Activated CD8-positive, alpha-beta memory T cell treated with anti-CD3 and anti-CD28 coated beads, Interleukin-2, amount 10 ng/mL, durations not matched to agents 7 days and 5 days (primary cell): Measurements from ENCODE around the gene KDM6A. TPM values are rescaled to one million over a fixed set of nuclear protein-coding genes. Genes with fewer than 3 reads are reported as not detected.
A peak's percentile ranks its signal among the peaks of the same experiment; 100 is the strongest.
"Not testable (repeated sequence)": the region's sequence is repeated elsewhere in the genome, so short reads cannot be mapped to it uniquely, and the experiment has no call there.

Experiments used
- ATAC-seq: fragments of 150-1000 bp; cut with Tn5 transposase; one replicate; pipeline ENCODE4 v1.10.0; 2021; ENCODE audit warnings: moderate library complexity
- CTCF ChIA-PET: fragments of 350-600 bp; sonication (Branson Sonifier 250); formaldehyde crosslinking; loops from one replicate; lab custom pipeline; 2021; ENCODE audit warnings: antibody characterized with exemption; lab: Charles Lee
- DNase-seq: peaks from one replicate; pipeline ENCODE4 v3.0.0-alpha.2; 2020
- H3K27ac Mint-ChIP-seq: one replicate; pipeline ENCODE4 v1.8.0; 2021; ENCODE audit warnings: mild to moderate bottlenecking, mixed read lengths
- H3K27me3 Mint-ChIP-seq: one replicate; pipeline ENCODE4 v1.8.0; 2021; ENCODE audit warnings: mixed read lengths
- H3K36me3 Mint-ChIP-seq: one replicate; pipeline ENCODE4 v1.8.0; 2021; ENCODE audit warnings: mild to moderate bottlenecking, mixed read lengths
- H3K4me1 Mint-ChIP-seq: one replicate; pipeline ENCODE4 v1.8.0; 2021; ENCODE audit warnings: mixed read lengths
- H3K4me3 Mint-ChIP-seq: one replicate; pipeline ENCODE4 v1.8.0; 2021; ENCODE audit warnings: mild to moderate bottlenecking, moderate library complexity, mixed read lengths
- H3K9me3 Mint-ChIP-seq: one replicate; pipeline ENCODE4 v1.8.0; 2022; ENCODE audit warnings: low read depth, mixed read lengths
- total RNA-seq, 2 experiments: library from RNA; stranded (reverse); gene quantifications; one replicate each; pipeline ENCODE4 v1.2.3, GENCODE V29; 2021

KDM6A gene
- total RNA-seq, 2 experiments from 2014 or later: 25.9 to 33.7 TPM

- ATAC-seq: peak; percentile 90
- Mint-ChIP-seq H3K27me3 (no peaks in the 10 kb centered on the region), H3K4me3 (peak overlapping the region; percentile 67), H3K36me3 (peaks cover 22% of the 10 kb centered on the region), H3K9me3 (no peaks in the 10 kb centered on the region), H3K27ac (peak overlapping the region; percentile 98), H3K4me1 (peaks cover 39% of the 10 kb centered on the region)
- CTCF ChIA-PET: interaction anchor here (1.0 kb wide), 1 partner anchor 8 kb away, joined by 3 read pairs; no protein-coding TSS in a partner anchor
- DNase-seq: peak; percentile 44
These were observed 204.9 kb downstream of the KDM6A start for GRCh38 chrX:45077748-45078424.

- peak; percentile 53 for ATAC-seq
- Mint-ChIP-seq H3K4me3 (no peak overlapping the region), H3K4me1 (peaks cover 13% of the 10 kb centered on the region), H3K27me3 (no peaks in the 10 kb centered on the region), H3K27ac (peak overlapping the region; percentile 62), H3K9me3 (no peaks in the 10 kb centered on the region), H3K36me3 (peaks cover 30% of the 10 kb centered on the region)
- no peak for DNase-seq
- CTCF ChIA-PET: no interaction called here
These were observed 210.3 kb downstream of the KDM6A start for GRCh38 chrX:45083314-45083713.

- no peak for ATAC-seq
- H3K27me3 Mint-ChIP-seq: no peaks in the 10 kb centered on the region
- CTCF ChIA-PET: interaction anchor here (1.0 kb wide), 1 partner anchor 28 kb away, joined by 3 read pairs; no protein-coding TSS in a partner anchor
These were observed 237.5 kb downstream of the KDM6A start for GRCh38 chrX:45110494-45110893.

GRCh38 chrX:45126158-45126557 lies 253.2 kb downstream of the KDM6A start:
- Mint-ChIP-seq H3K9me3 (peaks cover 4% of the 10 kb centered on the region), H3K36me3 (no peaks in the 10 kb centered on the region), H3K27ac (no peak overlapping the region), H3K4me1 (no peaks in the 10 kb centered on the region), H3K27me3 (peaks cover 12% of the 10 kb centered on the region), H3K4me3 (no peak overlapping the region)
- no peak for DNase-seq
- CTCF ChIA-PET: no interaction called here
- no peak for ATAC-seq

More at GRCh38 chrX:45110494-45110893, 237.5 kb downstream of the KDM6A start:
- Mint-ChIP-seq H3K36me3 (peaks cover 29% of the 10 kb centered on the region), H3K4me1 (no peaks in the 10 kb centered on the region), H3K9me3 (no peaks in the 10 kb centered on the region), H3K4me3 (no peak overlapping the region), H3K27ac (no peak overlapping the region)
- no peak for DNase-seq

GRCh38 chrX:45128896-45129454 lies 256.0 kb downstream of the KDM6A start:
- Mint-ChIP-seq H3K4me1 (no peaks in the 10 kb centered on the region), H3K4me3 (no peak overlapping the region), H3K27ac (no peak overlapping the region), H3K27me3 (peaks cover 2% of the 10 kb centered on the region), H3K36me3 (no peaks in the 10 kb centered on the region), H3K9me3 (peaks cover 4% of the 10 kb centered on the region)
- CTCF ChIA-PET: no interaction called here
- DNase-seq (no peak), ATAC-seq (no peak)

- Mint-ChIP-seq H3K27me3 (no peaks in the 10 kb centered on the region), H3K4me3 (no peak overlapping the region), H3K9me3 (peaks cover 4% of the 10 kb centered on the region), H3K36me3 (no peaks in the 10 kb centered on the region), H3K4me1 (no peaks in the 10 kb centered on the region), H3K27ac (no peak overlapping the region)
- DNase-seq (no peak), ATAC-seq (no peak)
- CTCF ChIA-PET: no interaction called here
These were observed 260.5 kb downstream of the KDM6A start for GRCh38 chrX:45133465-45133864.

GRCh38 chrX:45134315-45134731 lies 261.3 kb downstream of the KDM6A start:
- DNase-seq (no peak), ATAC-seq (no peak)
- Mint-ChIP-seq H3K4me3 (no peak overlapping the region), H3K27ac (no peak overlapping the region), H3K36me3 (no peaks in the 10 kb centered on the region), H3K27me3 (no peaks in the 10 kb centered on the region), H3K4me1 (no peaks in the 10 kb centered on the region), H3K9me3 (peaks cover 4% of the 10 kb centered on the region)
- CTCF ChIA-PET: no interaction called here

- Mint-ChIP-seq H3K4me1 (no peaks in the 10 kb centered on the region), H3K36me3 (no peaks in the 10 kb centered on the region), H3K27me3 (no peaks in the 10 kb centered on the region), H3K27ac (no peak overlapping the region), H3K4me3 (no peak overlapping the region), H3K9me3 (peaks cover 4% of the 10 kb centered on the region)
- CTCF ChIA-PET: no interaction called here
- DNase-seq (no peak), ATAC-seq (no peak)
These were observed 261.8 kb downstream of the KDM6A start for GRCh38 chrX:45134775-45135174.

- CTCF ChIA-PET, H3K4me1 Mint-ChIP-seq, H3K36me3 Mint-ChIP-seq, H3K27ac Mint-ChIP-seq, H3K9me3 Mint-ChIP-seq, H3K4me3 Mint-ChIP-seq, H3K27me3 Mint-ChIP-seq, DNase-seq, ATAC-seq: not testable (repeated sequence)
These were observed 262.5 kb downstream of the KDM6A start for GRCh38 chrX:45135391-45136075.

GRCh38 chrX:45137531-45137930 lies 264.5 kb downstream of the KDM6A start:
- CTCF ChIA-PET: interaction anchor here (0.5 kb wide), 1 partner anchor 244 kb away, joined by 3 read pairs; no protein-coding TSS in a partner anchor
- Mint-ChIP-seq H3K27ac (no peak overlapping the region), H3K36me3 (no peaks in the 10 kb centered on the region), H3K4me1 (no peaks in the 10 kb centered on the region), H3K27me3 (no peaks in the 10 kb centered on the region), H3K9me3 (no peaks in the 10 kb centered on the region), H3K4me3 (no peak overlapping the region)
- DNase-seq: no peak
- ATAC-seq: no peak

- Mint-ChIP-seq H3K4me3 (no peak overlapping the region), H3K9me3 (no peaks in the 10 kb centered on the region), H3K27me3 (no peaks in the 10 kb centered on the region), H3K4me1 (no peaks in the 10 kb centered on the region), H3K36me3 (no peaks in the 10 kb centered on the region), H3K27ac (no peak overlapping the region)
- ATAC-seq (peak; percentile 27), DNase-seq (no peak)
- CTCF ChIA-PET: interaction anchor here (1.2 kb wide), 1 partner anchor 28 kb away, joined by 3 read pairs; no protein-coding TSS in a partner anchor
These were observed 265.5 kb downstream of the KDM6A start for GRCh38 chrX:45138525-45138924.

- Mint-ChIP-seq H3K4me1 (no peaks in the 10 kb centered on the region), H3K27me3 (no peaks in the 10 kb centered on the region), H3K4me3 (no peak overlapping the region), H3K9me3 (no peaks in the 10 kb centered on the region), H3K27ac (no peak overlapping the region), H3K36me3 (no peaks in the 10 kb centered on the region)
- ATAC-seq (no peak), DNase-seq (no peak)
- CTCF ChIA-PET: no interaction called here
These were observed 267.8 kb downstream of the KDM6A start for GRCh38 chrX:45140812-45141211.

GRCh38 chrX:45142185-45142584 lies 269.2 kb downstream of the KDM6A start:
- DNase-seq (no peak), ATAC-seq (no peak)
- Mint-ChIP-seq H3K9me3 (no peaks in the 10 kb centered on the region), H3K4me3 (no peak overlapping the region), H3K4me1 (no peaks in the 10 kb centered on the region), H3K27me3 (no peaks in the 10 kb centered on the region), H3K27ac (no peak overlapping the region), H3K36me3 (no peaks in the 10 kb centered on the region)
- CTCF ChIA-PET: no interaction called here

GRCh38 chrX:45143455-45143854 lies 270.5 kb downstream of the KDM6A start:
- CTCF ChIA-PET: no interaction called here
- H3K36me3 Mint-ChIP-seq: no peaks in the 10 kb centered on the region
- ATAC-seq (no peak), DNase-seq (no peak)
- H3K27ac Mint-ChIP-seq: no peak overlapping the region
- no peaks in the 10 kb centered on the region for H3K9me3 Mint-ChIP-seq
- no peaks in the 10 kb centered on the region for H3K4me1 Mint-ChIP-seq
- no peaks in the 10 kb centered on the region for H3K27me3 Mint-ChIP-seq
- H3K4me3 Mint-ChIP-seq: no peak overlapping the region
